ENCODE data around the gene TIFAB. TPM values are rescaled to one million over a fixed set of nuclear protein-coding genes. Genes with fewer than 3 reads are reported as not detected.

TIFAB gene
- polyA plus RNA-seq, 1 experiment = not detected

- Histone ChIP-seq H3K36me3 (ENCODE audit: control insufficient read depth, insufficient read depth, low read length) (no peaks in the 10 kb centered on the region), H3K27me3 (ENCODE audit: control insufficient read depth, insufficient read depth, low read length) (no peaks in the 10 kb centered on the region), H3K4me3 (ENCODE audit: low read depth, low read length) (no peak overlapping the region)
- ChIA-PET CTCF (interaction anchor here (1.6 kb wide), 1 partner anchor 21 kb away, joined by 6 read pairs; no protein-coding TSS in a partner anchor), POLR2A (no interaction called here)
- DNase-seq (ENCODE audit: low read depth) = no peak
- no peak for TF ChIP-seq CTCF (IDR thresholded peaks at IDR 0.05; ENCODE audit: insufficient read depth, low read depth, low read length)
Measured at GRCh38 chr5:135405082-135405481, 47.1 kb downstream of the TIFAB start.

- no peak for TF ChIP-seq CTCF (IDR thresholded peaks at IDR 0.05; ENCODE audit: insufficient read depth, low read depth, low read length)
- ChIA-PET POLR2A (no interaction called here), CTCF (interaction anchor here (0.6 to 2.1 kb wide), 5 partner anchors 8 to 46 kb away, joined by 3 to 8 read pairs (median 4); no protein-coding TSS in a partner anchor)
Measured at GRCh38 chr5:135402031-135402430, 50.1 kb downstream of the TIFAB start.

GRCh38 chr5:135400866-135401265 lies 51.3 kb downstream of the TIFAB start:
- Histone ChIP-seq H3K4me3 (ENCODE audit: low read depth, low read length) (no peak overlapping the region), H3K27me3 (ENCODE audit: control insufficient read depth, insufficient read depth, low read length) (no peaks in the 10 kb centered on the region), H3K36me3 (ENCODE audit: control insufficient read depth, insufficient read depth, low read length) (no peaks in the 10 kb centered on the region)
- POLR2A ChIA-PET = no interaction called here
- CTCF ChIA-PET = interaction anchor here (2.1 kb wide), 1 partner anchor 25 kb away, joined by 8 read pairs; no protein-coding TSS in a partner anchor
- DNase-seq (ENCODE audit: low read depth) = no peak
- no peak for TF ChIP-seq CTCF (IDR thresholded peaks at IDR 0.05; ENCODE audit: insufficient read depth, low read depth, low read length)

More at GRCh38 chr5:135402031-135402430, 50.1 kb downstream of the TIFAB start:
- no peaks in the 10 kb centered on the region for H3K36me3 ChIP-seq (ENCODE audit: control insufficient read depth, insufficient read depth, low read length)
- no peak overlapping the region for H3K4me3 ChIP-seq (ENCODE audit: low read depth, low read length)
- no peak for DNase-seq (ENCODE audit: low read depth)
- no peaks in the 10 kb centered on the region for H3K27me3 ChIP-seq (ENCODE audit: control insufficient read depth, insufficient read depth, low read length)

GRCh38 chr5:135399794-135400542 lies 52.2 kb downstream of the TIFAB start:
- no peak for TF ChIP-seq CTCF (IDR thresholded peaks at IDR 0.05; ENCODE audit: insufficient read depth, low read depth, low read length)
- no peaks in the 10 kb centered on the region for H3K27me3 ChIP-seq (ENCODE audit: control insufficient read depth, insufficient read depth, low read length)
- peak overlapping the region; percentile 79 for H3K4me3 ChIP-seq (ENCODE audit: low read depth, low read length)
- ChIA-PET POLR2A (no interaction called here), CTCF (no interaction called here)
- H3K36me3 ChIP-seq (ENCODE audit: control insufficient read depth, insufficient read depth, low read length) = no peaks in the 10 kb centered on the region
- no peak for DNase-seq (ENCODE audit: low read depth)

- ChIA-PET CTCF (no interaction called here), POLR2A (no interaction called here)
- Histone ChIP-seq H3K4me3 (ENCODE audit: low read depth, low read length) (peak within 1 kb of the TSS; percentile 79), H3K36me3 (ENCODE audit: control insufficient read depth, insufficient read depth, low read length) (no peaks in the 10 kb centered on the region), H3K27me3 (ENCODE audit: control insufficient read depth, insufficient read depth, low read length) (no peaks in the 10 kb centered on the region)
- no peak for DNase-seq (ENCODE audit: low read depth)
- TF ChIP-seq CTCF (IDR thresholded peaks at IDR 0.05; ENCODE audit: insufficient read depth, low read depth, low read length) = no peak
Measured at GRCh38 chr5:135398855-135399793, 53.0 kb downstream of the TIFAB start, which contains the start of gene MACROH2A1. Gene MACROH2A1 (minus strand): TSS chr5:135399231. CDS start chr5:135389093, 10,138 bp downstream.

All from BJ (cell line).